ENCODE results near the gene MYADML2.
"Not testable (repeated sequence)": the region's sequence is repeated elsewhere in the genome, so short reads cannot be mapped to it uniquely, and the experiment has no call there.

MYADML2 gene

DNA sequence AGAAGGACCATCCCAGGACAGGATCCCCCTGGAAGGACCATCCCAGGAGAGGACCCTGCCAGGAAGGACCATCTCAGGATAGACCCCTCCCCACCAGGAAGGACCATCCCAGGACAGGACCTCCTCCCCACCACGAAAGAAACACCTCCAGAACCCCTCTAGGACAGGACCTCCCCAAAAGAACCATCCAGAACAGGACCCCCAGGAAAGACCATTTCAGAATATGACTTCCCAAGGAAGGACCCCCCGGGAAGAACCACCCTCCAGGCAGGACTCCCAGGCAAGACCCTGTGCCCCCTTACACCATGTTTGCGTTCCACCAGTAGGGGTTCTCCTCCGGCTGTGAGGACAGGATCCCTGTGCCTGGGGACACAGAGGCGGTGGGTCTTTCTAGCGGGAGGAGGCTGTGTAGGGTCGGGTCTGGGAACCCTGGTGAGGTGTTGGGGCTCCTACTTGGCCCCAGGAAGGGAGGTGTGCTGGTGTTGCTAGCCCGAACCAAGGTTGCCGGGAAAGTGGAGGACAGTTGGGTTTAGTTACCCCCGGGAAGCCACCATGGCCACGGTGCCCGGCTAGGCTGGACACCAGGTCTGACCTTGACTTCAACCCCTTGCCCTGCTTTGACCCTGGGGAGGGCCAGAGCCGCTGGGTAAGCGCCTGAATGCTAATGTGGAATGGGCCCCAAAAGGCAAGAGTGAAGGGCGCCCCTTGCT lies 11.8 kb upstream of the MYADML2 start:
- DNase-seq (ENCODE audit: low spot score), result no peak

DNA sequence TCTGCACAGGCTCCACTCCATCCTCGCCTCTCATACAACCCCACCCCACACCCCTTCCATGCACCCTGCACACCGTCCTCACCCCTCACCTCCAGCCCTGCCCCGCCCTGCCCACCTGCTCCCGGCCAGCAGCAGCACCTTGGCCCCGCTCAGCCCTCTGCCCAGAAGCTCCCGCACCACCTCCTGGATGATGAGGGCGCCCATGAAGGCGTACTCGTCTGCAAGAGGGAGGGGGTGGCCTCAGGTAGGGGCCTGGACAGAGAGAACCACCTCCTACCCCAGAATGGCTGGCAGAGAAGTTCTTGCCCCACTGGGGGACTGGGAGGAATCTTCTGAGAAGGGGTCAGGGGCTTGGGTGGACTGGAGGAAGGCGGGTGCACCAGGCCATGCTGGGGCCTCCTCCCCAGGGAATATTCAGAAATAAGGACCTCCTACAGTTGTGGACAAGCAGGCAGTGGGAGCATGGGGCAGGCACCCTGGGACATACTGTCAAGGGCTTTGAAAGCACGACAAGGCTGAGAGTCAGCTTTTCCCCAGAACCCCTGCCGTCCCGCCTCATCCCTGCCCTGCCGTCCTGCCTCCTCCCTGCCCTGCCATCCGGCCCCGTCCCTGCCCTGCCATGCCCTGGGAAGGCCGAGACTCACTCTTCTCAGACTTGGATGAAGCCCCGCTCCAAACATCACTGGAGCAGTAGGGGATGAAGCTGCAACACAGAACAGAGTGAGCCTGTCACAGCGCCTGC lies 10.8 kb upstream of the MYADML2 start:
- DNase-seq (ENCODE audit: low spot score), result no peak

DNA sequence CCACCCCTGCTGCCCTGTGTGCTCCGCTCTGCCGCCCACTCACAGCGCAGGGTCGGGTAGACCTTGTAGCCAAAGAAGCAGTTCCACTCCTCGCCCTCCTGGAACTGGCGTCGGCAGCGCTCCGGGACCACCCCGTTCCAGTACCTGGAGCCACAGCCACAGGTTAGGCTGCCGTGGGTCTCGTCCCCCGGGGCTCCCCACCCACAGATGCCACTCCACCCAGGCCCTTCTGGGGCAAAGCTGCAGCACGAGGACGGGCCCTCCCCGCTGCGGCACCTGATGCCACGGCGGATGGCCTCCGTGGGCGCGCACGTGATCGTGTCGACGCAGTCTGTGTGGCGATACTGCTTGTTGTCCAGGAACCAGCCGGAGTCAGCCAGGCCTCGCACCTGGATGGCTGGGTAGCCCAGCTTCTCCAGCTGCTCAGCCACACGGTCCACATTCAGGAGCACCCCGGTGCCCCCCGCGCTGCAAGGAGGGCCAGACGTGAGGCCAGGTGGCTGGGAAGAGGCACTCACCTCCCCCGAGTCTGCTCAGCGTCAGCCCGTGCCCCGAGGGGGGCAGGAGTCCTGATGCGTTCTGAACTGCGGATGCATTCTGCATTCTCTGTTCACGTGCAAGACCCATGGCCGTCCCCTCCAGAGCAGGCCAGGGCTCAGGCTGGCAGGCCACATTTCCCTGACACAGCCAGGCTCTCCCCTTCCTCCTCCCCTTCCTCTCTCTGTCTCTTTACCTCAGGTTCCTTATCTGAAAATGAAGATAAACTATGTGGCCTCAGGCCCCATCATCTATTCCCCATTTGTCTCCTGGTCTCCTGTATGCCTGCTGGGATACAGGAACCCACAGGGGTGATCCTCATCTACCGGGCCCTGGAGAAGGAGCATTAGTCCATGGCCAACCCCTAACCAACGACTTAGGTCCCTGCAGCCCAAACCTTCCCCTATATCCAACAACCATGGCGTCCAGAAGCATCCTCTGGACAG lies 9.9 kb upstream of the MYADML2 start:
- no peak for DNase-seq (ENCODE audit: low spot score)

DNA sequence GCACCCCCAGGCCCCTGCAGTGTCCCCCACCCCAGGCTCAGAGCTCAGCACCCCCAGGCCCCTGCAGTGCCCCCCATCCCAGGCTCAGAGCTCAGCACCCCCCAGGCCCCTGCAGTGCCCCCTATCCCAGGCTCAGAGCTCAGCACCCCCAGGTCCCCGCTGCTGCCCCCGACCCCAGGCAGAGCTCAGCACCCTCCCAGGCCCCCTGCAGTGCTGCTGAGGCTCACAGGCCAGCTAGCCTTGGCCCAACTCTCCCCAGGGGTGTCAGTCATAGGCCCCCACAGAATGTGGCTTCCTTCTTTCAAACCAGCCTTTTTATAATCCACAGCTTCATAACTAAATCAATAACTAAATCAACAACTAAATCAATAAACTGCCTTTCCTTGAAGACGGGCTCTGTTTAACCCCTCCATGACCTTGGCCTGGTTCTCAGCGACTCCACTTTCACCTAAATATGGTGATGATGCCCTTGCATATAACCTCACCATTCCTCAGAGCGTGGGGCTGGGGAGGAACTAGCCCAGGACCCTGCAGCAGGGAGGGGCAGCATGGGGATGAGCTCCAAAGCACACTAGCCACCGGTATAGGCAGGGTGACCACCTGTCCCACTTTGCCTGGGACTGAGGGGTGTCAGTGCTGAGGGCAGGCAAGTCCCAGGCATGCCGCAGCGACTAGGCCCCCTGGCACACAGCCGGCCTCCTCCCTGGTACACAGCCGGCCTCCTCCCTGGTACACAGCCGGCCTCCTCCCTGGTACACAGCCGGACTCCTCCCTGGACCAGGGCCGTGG lies 8.9 kb upstream of the MYADML2 start:
- DNase-seq (ENCODE audit: low spot score), result no peak

DNA sequence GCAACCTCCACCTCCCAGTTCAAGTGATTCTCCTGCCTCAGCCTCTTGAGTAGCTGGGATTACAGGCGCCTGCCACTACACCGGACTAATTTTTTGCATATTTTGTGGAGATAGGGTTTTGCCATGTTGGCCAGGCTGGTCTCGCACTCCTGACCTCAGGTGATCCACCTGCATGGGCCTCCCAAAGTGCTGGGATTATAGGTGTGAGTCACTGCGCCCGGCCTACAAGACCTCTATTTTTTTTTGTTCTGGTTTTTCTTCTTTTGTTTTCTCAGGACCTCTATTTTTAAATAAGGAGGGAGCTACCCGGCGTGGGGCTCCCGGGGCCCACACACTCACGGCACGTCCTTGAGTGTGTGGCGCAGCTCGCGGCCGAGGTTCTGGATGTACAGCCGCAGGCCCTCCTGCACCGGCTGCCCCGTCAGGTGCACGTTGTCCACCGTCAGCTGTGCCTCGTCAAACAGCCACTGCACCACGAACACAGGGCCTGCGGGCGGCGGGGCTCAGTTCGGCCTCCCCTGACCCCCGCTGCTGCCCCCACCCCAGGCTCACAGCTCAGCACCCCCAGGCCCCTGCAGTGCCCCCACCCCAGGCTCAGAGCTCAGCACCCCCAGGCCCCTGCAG lies 8.1 kb upstream of the MYADML2 start:
- no peak for DNase-seq (ENCODE audit: low spot score)

DNA sequence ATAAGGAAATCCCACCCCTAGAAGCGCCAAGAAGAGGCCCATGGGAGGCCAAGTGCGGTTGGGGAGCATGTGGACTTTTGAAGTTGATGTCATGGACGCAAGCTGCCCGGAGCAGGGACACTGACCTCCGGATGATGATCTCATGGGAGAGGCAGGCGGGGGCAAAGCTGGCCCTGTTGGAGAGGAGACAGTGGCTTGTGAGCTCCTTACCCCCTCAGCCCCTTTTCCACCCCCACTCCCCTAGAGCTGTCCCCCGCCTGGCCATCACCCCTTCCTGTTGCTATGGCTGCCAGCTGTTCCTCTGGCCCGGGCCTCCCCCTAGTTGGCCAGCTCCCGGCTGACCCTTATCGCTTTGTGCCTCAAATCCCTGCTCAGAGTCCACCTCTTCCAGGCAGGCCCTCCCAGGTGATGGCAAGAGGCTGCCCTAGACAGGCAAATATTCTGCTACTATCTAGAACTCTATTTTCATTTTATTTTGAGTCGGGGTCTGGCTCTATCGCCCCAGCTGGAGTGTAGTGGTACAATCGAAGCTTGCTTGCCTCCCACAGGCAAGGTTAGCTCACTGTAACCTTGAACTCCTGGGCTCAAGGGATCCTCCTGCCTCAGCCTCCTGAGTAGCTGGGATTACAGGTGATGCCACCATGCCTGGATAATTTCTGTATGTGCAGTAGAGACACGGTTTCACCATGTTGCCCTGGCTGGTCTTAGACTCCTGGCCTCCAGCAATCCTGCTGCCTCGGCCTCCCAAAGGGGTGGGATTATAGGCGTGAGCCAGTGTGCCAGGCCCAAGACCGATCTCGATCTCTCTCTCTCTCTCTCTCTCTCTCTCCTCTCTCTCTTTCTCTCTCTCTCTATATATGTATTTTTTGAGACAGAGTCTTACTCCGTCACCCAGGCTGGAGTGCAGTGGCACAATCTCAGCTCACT lies 7.4 kb upstream of the MYADML2 start:
- DNase-seq (ENCODE audit: low spot score), result no peak

DNA sequence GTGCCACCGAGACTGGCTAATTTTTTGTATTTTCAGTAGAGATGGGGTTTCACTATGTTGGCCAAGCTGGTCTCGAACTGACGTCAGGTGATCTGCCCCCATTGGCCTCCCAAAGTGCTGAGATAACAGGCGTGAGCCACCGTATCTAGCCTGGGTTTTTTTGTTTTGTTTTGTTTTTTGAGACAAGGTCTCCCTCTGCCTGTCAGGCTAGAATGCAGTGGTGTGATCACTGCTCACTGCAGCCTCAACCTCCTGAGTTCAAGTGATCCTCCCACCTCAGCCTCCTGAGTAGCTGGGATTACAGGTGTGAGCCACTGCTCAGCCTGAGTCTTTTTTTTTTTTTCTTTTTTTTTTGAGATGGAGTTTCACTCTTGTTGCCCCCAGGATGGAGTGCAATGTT lies 6.4 kb upstream of the MYADML2 start:
- not testable (repeated sequence) for DNase-seq (ENCODE audit: low spot score)

DNA sequence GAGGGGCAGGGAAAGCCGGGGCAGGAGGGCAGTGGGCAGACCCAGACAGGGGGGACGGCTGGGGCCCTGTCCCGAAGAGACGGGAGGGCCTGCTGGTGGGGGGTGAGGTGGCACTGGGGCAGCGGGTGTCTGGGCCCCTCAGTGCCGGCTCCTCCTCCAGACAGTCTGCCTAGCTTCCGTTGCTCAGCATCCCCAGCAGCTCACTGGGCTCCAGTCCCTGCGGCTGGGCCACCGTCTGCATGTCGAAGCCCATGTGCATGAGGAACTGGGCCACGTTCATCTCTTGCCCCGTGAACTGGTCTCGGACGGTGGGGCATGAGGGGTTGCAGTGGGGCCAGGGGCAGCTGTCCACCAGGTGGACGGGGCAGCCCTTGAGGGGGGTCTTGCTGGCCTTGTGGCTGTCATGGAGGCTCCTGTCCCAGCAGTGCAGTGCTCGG lies 5.8 kb upstream of the MYADML2 start:
- DNase-seq (ENCODE audit: low spot score), result no peak

DNA sequence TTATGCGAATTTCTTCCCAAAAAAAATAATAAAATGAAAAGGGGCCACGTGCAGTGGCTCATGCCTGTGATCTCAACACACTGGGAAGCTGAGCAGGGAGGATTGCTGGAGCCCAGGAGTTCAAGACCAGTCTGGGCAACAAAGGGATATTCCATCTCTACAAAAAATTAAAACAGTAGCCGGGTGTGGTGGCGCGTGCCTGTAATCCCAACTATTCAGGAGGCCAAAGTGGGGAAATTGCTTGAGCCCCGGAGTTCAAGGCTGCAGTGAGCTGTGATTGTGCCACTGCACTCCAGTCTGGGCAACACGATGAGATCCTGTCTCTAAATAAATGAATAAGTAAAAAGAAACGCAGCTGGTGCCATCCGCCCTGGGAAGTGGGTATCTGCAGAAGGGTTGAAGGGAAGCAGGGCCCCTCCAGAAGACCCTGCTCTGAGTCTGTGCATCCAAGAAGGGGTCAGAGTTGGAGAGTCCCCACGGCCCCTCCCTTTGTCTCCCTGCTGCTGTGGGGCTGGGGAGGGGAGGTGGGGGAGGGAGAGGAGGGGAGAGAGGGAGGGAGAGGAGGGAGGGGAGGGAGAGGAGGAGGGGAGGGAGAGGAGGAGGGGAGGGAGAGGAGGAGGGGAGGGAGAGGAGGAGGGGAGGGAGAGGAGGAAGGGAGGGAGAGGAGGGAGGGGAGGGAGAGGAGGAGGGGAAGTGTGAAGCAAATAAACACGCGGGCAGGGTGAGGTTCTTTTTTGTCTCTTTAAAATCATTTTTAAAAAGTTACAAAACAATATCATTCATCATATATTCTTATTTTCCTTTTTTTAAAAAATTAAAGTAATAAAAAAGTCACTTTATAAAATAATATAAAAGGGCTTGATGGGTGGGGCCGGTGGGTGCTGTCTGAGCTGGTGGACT lies 5.0 kb upstream of the MYADML2 start:
- no peak for DNase-seq (ENCODE audit: low spot score)

DNA sequence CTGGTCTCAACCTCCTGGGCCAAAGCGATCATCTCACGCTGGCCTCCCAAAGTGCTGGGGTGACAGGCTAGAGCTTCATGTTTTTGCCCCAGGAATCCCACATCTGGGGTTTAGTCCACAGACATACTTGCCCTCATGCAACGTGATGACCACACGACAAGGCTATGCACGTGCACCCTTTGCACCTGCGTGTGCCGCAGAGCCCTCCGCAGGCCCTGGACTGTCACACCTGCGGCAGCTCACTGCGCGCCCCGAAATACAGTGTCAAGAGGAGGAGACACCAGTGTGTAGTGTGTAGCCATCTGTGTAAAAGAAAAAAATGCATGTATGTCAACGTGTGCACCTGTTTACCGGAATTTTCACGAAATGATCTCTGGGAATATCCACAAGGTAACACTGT lies 3.5 kb upstream of the MYADML2 start:
- DNase-seq (ENCODE audit: low spot score), result no peak

DNA sequence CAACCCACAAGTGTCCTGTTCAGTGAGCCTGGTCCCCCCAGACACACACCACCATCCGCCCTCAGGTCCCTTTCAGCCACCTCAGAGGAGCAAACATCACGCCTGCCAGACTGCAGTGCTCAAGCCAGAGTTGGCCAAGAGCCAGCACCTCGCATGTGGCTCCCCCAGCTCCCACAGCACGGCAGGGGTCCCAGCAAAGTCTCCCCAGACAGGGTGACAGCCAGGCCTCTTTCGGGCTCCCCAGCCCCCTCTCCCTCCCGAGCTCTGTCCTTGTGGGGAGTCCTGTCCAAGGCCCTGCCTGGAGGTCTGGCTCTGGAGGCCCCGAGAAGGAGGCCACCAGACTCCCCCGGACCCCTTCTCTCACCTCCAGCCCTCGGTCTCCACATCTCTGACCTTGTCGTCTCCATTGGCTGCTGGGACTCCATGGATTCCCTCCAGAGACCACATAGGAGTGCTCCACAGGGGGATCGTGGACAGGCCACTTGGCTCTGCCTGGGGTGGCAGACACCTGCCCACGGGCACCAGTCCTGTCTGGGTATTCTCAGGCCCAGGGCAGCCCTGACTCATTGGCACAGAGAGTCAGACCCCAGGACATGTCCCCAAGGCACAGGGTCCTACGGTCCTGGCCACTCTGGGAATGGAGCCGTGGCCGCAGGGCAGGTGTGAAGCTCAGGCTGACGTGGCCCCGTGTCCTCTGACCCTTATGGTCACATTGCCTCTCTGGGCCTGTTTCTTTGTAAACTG lies 1.8 kb upstream of the MYADML2 start:
- DNase-seq (ENCODE audit: low spot score), result no peak

DNA sequence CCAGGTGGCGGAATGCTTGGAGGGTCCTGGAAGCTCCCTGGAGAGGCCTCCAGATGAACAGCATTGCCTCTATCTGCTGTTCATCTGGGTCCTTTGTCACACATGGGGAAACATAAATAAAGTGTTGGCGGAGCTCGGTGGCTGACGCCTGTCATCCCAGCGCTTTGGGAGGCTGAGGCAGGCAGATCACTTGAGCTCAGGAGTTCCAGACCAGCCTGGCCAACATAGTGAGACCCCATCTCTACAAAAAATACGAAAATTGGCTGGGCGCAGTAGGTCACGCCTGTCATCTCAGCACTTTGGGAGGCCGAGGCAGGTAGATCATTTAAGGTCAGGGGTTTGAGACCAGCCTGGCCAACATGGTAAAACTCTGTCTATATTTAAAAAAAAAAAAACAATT lies 2.2 kb downstream of the MYADML2 start:
- no peak for DNase-seq (ENCODE audit: low spot score)

DNA sequence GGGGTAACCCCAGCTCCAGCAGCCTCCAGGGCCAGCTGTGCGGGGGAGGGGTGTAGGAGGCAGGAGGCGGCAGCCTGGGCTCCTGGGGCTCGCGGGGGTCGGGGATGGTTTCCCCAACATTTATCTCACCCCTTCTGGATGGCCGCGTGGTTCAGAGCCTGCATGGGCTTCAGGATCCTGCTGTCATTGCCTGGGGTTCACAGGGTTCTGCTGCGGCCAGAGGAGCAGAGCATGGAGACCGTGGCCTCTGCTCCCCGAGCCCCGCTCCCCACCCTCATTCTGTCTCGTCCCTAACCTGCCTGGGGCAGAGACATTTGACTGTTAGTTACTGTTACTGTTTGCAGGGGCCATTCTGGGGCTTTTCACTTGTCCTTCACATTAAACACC lies 4.9 kb downstream of the MYADML2 start:
- no peak for DNase-seq (ENCODE audit: low spot score)

DNA sequence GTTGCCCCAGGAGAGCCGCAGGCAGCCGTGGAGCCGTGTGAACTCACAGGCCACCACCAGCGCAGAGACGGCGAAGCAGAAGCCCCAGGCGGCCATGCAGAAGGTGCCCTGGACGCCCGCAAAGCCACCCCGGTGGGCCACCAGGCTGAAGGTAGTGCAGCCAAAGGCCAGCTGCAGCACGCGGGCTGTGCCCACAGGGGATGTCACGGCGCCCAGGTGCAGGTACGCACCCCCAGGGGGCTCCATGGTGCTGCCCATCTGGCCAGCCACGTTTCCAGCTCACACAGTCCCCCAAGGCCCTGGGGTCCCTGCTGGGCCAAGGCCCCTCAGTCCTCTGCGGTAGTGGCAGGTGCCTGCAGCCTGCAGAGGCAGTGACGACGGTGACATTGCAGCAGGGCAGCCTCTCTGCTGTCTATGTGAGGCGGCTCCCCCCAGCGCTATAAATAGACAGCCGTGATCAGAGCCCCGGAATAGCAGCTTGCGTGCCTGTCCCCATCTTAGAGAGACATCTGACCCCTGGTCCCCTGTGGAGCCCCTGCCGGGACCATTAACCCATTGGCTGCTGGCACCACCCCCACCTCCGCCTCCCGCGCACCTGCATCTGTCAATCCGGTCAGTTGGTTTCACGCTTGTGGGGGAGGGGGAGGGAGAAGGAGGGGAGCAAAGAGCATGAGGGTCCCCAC lies 5.4 kb downstream of the MYADML2 start:
- DNase-seq (ENCODE audit: low spot score), result no peak

DNA sequence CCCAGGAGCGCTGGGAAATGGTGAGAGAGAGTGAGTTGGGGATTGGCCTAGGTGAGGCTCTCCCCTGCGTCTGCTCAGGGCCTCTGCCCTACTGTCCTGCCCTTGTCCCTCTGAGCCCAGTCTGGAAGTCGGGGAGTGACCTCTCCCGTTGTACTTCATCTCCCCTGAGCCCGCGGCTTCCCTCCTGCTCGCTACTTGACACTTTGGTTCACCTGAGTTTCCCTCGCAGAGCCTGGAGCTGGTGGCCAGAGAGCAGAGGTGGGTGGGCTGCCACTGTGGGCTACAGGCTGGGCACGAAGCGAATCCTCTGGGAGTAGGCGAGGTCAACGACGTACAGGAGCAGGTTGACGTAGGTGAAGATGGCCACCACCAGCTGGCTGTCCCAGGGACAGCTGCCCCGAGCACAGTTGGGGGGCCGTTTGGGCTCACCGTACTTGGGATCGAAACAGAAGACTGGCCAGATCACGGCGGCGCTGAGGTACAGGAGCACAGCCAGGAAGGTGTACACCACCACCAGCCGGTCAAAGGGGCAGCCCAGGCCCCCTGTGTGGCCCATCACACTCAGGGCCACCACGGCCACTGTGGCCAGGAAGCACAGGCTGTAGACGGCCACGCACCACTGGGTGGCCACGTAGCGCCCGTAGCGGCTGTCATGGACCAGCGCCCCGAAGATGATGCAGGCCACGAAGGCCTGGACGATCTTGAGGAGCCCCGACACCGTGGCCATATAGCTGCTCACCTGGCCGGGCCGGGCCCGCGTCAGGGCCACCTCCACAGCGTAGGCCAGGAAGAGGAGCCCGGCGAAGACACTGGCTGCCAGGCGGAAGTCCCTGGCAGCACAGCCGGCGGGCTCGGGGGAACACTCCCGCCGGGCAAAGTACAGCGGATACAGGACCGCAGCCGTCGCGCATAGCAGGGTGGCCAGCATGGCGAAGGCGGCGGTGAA lies 6.2 kb downstream of the MYADML2 start:
- no peak for DNase-seq (ENCODE audit: low spot score)

DNA sequence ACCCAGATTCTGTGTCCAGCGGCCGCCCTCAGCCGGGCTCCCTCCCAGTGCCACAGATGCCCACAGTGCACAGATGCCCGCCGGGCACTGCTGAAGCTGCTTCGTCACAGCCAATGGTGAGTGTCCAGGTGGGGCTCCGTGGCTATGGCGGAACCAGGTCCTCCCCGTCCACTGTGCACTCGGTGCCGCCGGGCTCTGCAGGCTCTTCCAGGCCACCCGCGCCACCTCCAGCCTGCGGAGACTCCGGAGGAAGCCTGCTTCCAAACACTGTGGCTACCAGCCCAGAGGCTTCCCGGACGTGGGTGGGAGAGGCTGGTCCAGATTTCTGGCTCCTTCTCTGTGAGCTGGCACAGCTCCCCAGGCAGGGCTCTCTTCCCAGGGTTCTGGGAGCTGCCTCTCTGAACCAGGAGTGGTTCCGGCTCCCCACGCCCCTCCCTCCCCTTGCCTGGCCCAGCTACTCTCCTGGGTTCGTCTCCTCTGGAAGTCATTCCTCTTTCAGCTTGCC lies 7.1 kb downstream of the MYADML2 start:
- no peak for DNase-seq (ENCODE audit: low spot score)
